Neutrophil (primary cell): ENCODE results near the gene HDAC1.

Source experiments
- H3K27ac ChIP-seq: fragments of 200-600 bp; sonication (generic); 2 replicates; pipeline ENCODE4 v1.5.1; 2016; ENCODE audit warnings: mild to moderate bottlenecking, moderate library complexity
- H3K27me3 ChIP-seq: fragments of 200-600 bp; sonication (generic); 2 replicates; pipeline ENCODE4 v1.6.0; 2016; ENCODE audit warnings: mild to moderate bottlenecking
- H3K36me3 ChIP-seq: fragments of 200-600 bp; sonication (generic); 2 replicates; pipeline ENCODE4 v1.5.1; 2017
- H3K4me1 ChIP-seq, 2 experiments: fragments of 200-600 bp in 1 of 2; sonication (generic) in 1 of 2; 1 replicate in 1 of 2; 2 replicates in 1 of 2; pipeline versions ENCODE4 v1.5.1 to v1.6.1; 2013 to 2016; ENCODE audit warnings: low read depth in 1 of 2, low read length in 1 of 2, mild to moderate bottlenecking in 1 of 2, moderate library complexity in 1 of 2; ENCODE audit not compliant: control insufficient read depth in 1 of 2, insufficient read depth in 1 of 2
- H3K4me3 ChIP-seq, 2 experiments: fragments of 200-600 bp in 1 of 2; sonication (generic) in 1 of 2; 1 replicate in 1 of 2; 2 replicates in 1 of 2; pipeline ENCODE4 v1.5.1; 2013 to 2016; ENCODE audit warnings: low read depth in 1 of 2, low read length in 1 of 2, mild to moderate bottlenecking in 1 of 2, moderate library complexity in 1 of 2
- H3K9me3 ChIP-seq: fragments of 200-600 bp; sonication (generic); 2 replicates; pipeline ENCODE4 v1.5.1; 2016
- CTCF ChIP-seq: fragments of 200-600 bp; sonication (generic); IDR thresholded peaks from 2 replicates; pipeline ENCODE4 v1.5.1; 2016; ENCODE audit warnings: antibody characterized with exemption

Gene HDAC1

GRCh38 chr1:32350785-32351398 is 59.0 kb downstream of the HDAC1 start:
- Histone ChIP-seq H3K27ac (peak overlapping the region; percentile 96), H3K4me1 (peaks cover 48 to 50% of the 10 kb centered on the region in 2 experiments), H3K9me3 (no peaks in the 10 kb centered on the region), H3K4me3 (peak overlapping the region; percentile 68 to 80), H3K36me3 (no peaks in the 10 kb centered on the region), H3K27me3 (no peaks in the 10 kb centered on the region)
- TF ChIP-seq CTCF = peak; percentile 80

GRCh38 chr1:32351399-32352238 is 59.7 kb downstream of the HDAC1 start:
- peaks cover 48 to 50% of the 10 kb centered on the region in 2 experiments for H3K4me1 ChIP-seq
- TF ChIP-seq CTCF = peak; percentile 42
- H3K27me3 ChIP-seq = no peaks in the 10 kb centered on the region

GRCh38 chr1:32352239-32352745 is 60.4 kb downstream of the HDAC1 start:
- Histone ChIP-seq H3K27me3 (peaks cover under 1% of the 10 kb centered on the region), H3K4me3 (peak overlapping the region; percentile 68 to 80), H3K9me3 (no peaks in the 10 kb centered on the region), H3K36me3 (no peaks in the 10 kb centered on the region), H3K27ac (peak overlapping the region; percentile 96), H3K4me1 (peaks cover 48 to 50% of the 10 kb centered on the region in 2 experiments)
- TF ChIP-seq CTCF = no peak

More at GRCh38 chr1:32351399-32352238, 59.7 kb downstream of the HDAC1 start:
- no peaks in the 10 kb centered on the region for H3K36me3 ChIP-seq
- no peaks in the 10 kb centered on the region for H3K9me3 ChIP-seq
- peak overlapping the region; percentile 96 for H3K27ac ChIP-seq
- H3K4me3 ChIP-seq = peak overlapping the region; percentile 68 to 80

GRCh38 chr1:32352831-32353383 is 61.0 kb downstream of the HDAC1 start:
- Histone ChIP-seq H3K27me3 (peaks cover 6% of the 10 kb centered on the region), H3K4me3 (no peak overlapping the region), H3K36me3 (no peaks in the 10 kb centered on the region), H3K27ac (no peak overlapping the region), H3K4me1 (peaks cover 45 to 47% of the 10 kb centered on the region in 2 experiments), H3K9me3 (no peaks in the 10 kb centered on the region)
- TF ChIP-seq CTCF = no peak

GRCh38 chr1:32353431-32353830 is 61.5 kb downstream of the HDAC1 start:
- Histone ChIP-seq H3K27me3 (peaks cover 12% of the 10 kb centered on the region), H3K4me3 (no peak overlapping the region), H3K4me1 (peaks cover 40 to 41% of the 10 kb centered on the region in 2 experiments), H3K36me3 (no peaks in the 10 kb centered on the region), H3K27ac (no peak overlapping the region), H3K9me3 (no peaks in the 10 kb centered on the region)
- TF ChIP-seq CTCF = no peak
